Calu3 (cell line): ENCODE data around the gene FAF2. TPM values are rescaled to one million over a fixed set of nuclear protein-coding genes. Genes with fewer than 3 reads are reported as not detected.

ENCODE experiments used
- BruUV-seq: library from RNA; stranded (reverse); fragments of 400-500 nt; replicated peaks from 2 replicates; lab custom pipeline; 2021; lab: Mats Ljungman, UMichigan
- CTCF ChIA-PET: fragments of 300-600 bp; sonication (Branson Sonifier 250); formaldehyde crosslinking; loops from one replicate; lab custom pipeline; 2022; ENCODE audit warnings: antibody characterized with exemption; lab: Charles Lee
- DNase-seq: peaks from one replicate; pipeline ENCODE4 v3.0.0; 2022
- H3K27ac Mint-ChIP-seq: one replicate; pipeline ENCODE4 v1.8.0; 2022; ENCODE audit warnings: mixed read lengths; ENCODE audit not compliant: unreplicated experiment
- H3K27me3 Mint-ChIP-seq: one replicate; pipeline ENCODE4 v1.8.0; 2022; ENCODE audit warnings: mixed read lengths; ENCODE audit not compliant: unreplicated experiment
- H3K36me3 Mint-ChIP-seq: one replicate; pipeline ENCODE4 v1.8.0; 2022; ENCODE audit warnings: mild to moderate bottlenecking, moderate library complexity, mixed read lengths; ENCODE audit not compliant: insufficient read depth, unreplicated experiment
- H3K4me1 Mint-ChIP-seq: one replicate; pipeline ENCODE4 v1.8.0; 2022; ENCODE audit warnings: mild to moderate bottlenecking, low read depth, mixed read lengths; ENCODE audit not compliant: unreplicated experiment
- H3K4me3 Mint-ChIP-seq: one replicate; pipeline ENCODE4 v1.8.0; 2022; ENCODE audit warnings: mild to moderate bottlenecking, low read depth, moderate library complexity, mixed read lengths; ENCODE audit not compliant: unreplicated experiment
- H3K9me3 Mint-ChIP-seq: one replicate; pipeline ENCODE4 v1.8.0; 2022; ENCODE audit warnings: low read depth, mixed read lengths; ENCODE audit not compliant: unreplicated experiment
- intact Hi-C: fragments of 100-400 bp; cut with micrococcal nuclease; formaldehyde crosslinking; loops from one replicate; pipeline ENCODE4 v1.10.0; 2022; ENCODE audit not compliant: unreplicated experiment
- total RNA-seq: library from RNA; stranded (reverse); gene quantifications from 2 replicates; pipeline ENCODE4 v1.2.3, GENCODE V29; 2022
- TF ChIP-seq, protein P1 (sequence below): fragments of 200-600 bp; IDR thresholded peaks from one replicate; pipeline ENCODE4 v1.8.0; 2022; ENCODE audit warnings: antibody characterized with exemption; ENCODE audit not compliant: unreplicated experiment

Gene FAF2
- total RNA-seq, 1 experiment from 2014 or later = 73.6 TPM

DNA sequence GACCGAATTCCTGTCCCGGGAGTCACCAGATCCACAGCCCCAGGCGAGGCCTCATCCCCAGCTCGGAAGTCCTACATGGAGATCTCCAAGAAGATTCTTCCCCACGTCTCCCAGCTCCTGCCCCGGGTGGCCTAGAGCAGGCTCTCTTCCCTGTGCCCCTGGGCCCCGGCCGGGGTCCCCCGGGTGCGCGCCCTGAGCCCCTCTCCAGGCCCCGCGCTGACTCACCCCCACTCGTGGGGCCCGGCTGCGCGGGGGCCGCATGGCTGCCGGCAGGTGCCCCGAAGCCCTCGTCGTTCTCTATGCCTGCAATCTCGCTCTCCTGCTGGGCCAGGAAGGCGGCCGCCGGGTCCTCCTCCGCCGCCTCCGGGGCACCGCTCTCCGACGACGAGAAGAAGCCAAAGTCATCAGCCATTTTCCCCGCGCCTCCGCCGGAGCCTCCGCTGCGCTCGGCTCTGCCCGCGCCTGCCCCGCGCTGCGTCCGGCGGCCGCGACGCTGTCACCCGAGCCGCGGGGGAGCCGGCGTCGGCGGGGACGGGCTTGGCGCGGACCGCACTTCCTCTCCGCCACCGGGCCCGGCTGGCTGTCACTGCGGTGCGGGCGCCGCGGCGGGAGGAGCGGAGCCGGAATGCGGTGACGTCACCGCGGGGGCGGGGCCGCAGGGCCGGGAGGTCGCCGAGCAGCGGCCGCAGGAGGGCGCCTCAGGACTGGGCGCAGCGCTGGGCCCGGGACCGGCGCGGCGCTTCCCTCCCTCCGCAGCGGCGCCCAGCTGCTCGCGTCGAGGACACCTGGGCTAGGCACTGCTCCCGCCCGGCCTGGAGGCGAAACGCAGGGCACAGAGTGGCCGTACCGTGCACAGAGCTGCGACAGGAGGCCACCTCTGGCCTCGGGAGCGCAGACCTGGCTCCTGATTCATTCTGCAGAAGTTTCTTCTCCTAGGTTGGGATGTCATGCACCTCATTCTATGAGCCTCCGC lies 31.9 kb upstream of the FAF2 start, which contains the start of gene CLTB:
CLTB (minus strand) TSS at position 588 of the 973 bp plus-strand sequence; CDS start at position 412, 176 bp downstream.
- peak within 1 kb of the TSS; percentile 79 for H3K4me3 Mint-ChIP-seq
- H3K4me1 Mint-ChIP-seq = peaks cover 51% of the 10 kb centered on the region
- BruUV-seq = no TSS peak
- peak; percentile 94 for DNase-seq
- H3K27ac Mint-ChIP-seq = peak within 1 kb of the TSS; percentile 78
- TF ChIP-seq, protein P1, sequence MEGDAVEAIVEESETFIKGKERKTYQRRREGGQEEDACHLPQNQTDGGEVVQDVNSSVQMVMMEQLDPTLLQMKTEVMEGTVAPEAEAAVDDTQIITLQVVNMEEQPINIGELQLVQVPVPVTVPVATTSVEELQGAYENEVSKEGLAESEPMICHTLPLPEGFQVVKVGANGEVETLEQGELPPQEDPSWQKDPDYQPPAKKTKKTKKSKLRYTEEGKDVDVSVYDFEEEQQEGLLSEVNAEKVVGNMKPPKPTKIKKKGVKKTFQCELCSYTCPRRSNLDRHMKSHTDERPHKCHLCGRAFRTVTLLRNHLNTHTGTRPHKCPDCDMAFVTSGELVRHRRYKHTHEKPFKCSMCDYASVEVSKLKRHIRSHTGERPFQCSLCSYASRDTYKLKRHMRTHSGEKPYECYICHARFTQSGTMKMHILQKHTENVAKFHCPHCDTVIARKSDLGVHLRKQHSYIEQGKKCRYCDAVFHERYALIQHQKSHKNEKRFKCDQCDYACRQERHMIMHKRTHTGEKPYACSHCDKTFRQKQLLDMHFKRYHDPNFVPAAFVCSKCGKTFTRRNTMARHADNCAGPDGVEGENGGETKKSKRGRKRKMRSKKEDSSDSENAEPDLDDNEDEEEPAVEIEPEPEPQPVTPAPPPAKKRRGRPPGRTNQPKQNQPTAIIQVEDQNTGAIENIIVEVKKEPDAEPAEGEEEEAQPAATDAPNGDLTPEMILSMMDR = peak; percentile 73
- no peaks in the 10 kb centered on the region for H3K27me3 Mint-ChIP-seq
- intact Hi-C loops = loop anchor here (2.0 to 10.0 kb wide), 3 partner anchors 33 to 199 kb away; partner anchors contain the start of genes FAF2, GPRIN1 and RNF44
- H3K9me3 Mint-ChIP-seq = peaks cover 4% of the 10 kb centered on the region
- CTCF ChIA-PET = interaction anchor here (0.6 to 3.6 kb wide), 6 partner anchors 12 to 87 kb away, joined by 3 to 31 read pairs (median 3); partner anchors contain the start of gene FAF2
- H3K36me3 Mint-ChIP-seq = peaks cover 30% of the 10 kb centered on the region

DNA sequence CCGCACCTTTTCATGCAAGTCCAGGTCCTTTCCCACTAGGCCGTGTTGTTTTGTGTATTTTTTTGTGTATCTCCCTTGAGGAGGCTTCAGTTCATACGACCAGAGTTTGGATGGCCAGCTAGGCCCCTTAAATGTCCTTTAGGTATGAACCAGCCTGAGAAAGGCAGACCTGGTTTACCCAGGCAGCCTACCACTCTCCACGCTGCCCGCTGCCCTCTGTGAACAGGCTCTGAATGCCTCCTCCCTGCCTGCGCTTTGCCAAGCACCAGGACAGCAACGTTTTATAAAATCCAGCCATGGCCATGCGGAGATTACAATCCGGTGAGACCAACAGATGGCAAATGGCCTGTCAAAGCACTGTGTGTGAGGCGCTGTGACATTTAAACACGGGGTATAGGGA lies 31.2 kb upstream of the FAF2 start:
- TF ChIP-seq, protein P1 = no peak
- no TSS peak for BruUV-seq
- Mint-ChIP-seq H3K4me1 (peaks cover 44% of the 10 kb centered on the region), H3K27ac (peak overlapping the region; percentile 78), H3K27me3 (no peaks in the 10 kb centered on the region), H3K9me3 (peaks cover 4% of the 10 kb centered on the region), H3K36me3 (peaks cover 26% of the 10 kb centered on the region), H3K4me3 (peak overlapping the region; percentile 79)
- no peak for DNase-seq
- intact Hi-C loops = loop anchor here (2.0 to 10.0 kb wide), 3 partner anchors 32 to 198 kb away; partner anchors contain the start of genes FAF2, GPRIN1 and RNF44
- CTCF ChIA-PET = interaction anchor here (0.7 to 3.6 kb wide), 4 partner anchors 12 to 70 kb away, joined by 3 to 31 read pairs (median 3); partner anchors contain the start of gene FAF2

DNA sequence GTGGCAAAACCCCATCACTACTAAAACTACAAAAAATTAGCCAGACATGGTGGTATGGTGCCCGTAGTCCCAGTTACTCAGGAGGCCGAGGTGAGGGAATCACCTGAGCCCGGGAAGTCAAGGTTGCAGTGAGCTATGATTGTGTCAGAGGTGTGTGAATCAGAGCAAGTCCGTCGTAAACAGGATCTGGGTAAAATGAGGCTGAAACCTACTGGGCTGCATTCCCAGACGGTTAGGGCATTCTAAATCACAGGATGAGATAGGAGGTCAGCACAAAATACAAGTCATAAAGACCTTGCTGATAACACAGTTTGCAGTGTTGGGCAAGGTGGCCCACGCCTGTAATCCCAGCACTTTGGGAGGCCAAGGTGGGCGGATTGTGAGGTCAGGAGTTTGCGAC lies 29.9 kb upstream of the FAF2 start:
- no TSS peak for BruUV-seq
- DNase-seq = peak; percentile 66
- Mint-ChIP-seq H3K4me1 (peaks cover 38% of the 10 kb centered on the region), H3K27me3 (no peaks in the 10 kb centered on the region), H3K4me3 (no peak overlapping the region), H3K36me3 (peaks cover 22% of the 10 kb centered on the region), H3K27ac (no peak overlapping the region), H3K9me3 (peaks cover 4% of the 10 kb centered on the region)
- CTCF ChIA-PET = interaction anchor here (0.6 to 3.6 kb wide), 5 partner anchors 30 to 684 kb away, joined by 3 to 31 read pairs (median 4); partner anchors contain the start of genes FAF2, RNF44 and TSPAN17
- TF ChIP-seq, protein P1 = no peak
- intact Hi-C loops = loop anchor here (5.0 to 10.0 kb wide), 2 partner anchors 119 to 197 kb away; partner anchors contain the start of genes GPRIN1 and RNF44

DNA sequence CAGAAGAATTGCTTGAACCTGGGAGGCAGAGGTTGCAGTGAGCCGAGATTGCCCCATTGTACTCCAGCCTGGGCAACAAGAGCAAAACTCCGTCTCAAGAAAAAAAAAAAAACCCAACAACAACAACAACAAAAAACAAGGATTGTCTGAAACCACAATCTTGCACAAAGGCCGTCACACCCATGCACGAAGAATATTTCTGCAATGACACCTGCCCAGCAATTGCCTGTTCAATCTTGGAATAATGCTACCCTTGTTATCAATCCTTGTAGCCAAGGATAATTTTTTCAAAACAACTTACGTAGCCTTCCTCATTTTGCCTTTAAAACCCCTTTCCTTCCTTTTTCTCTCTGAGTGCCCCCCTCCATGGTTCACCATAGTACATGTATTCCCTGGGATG lies 28.1 kb upstream of the FAF2 start:
- peaks cover 38% of the 10 kb centered on the region for H3K4me1 Mint-ChIP-seq
- H3K36me3 Mint-ChIP-seq = peaks cover 20% of the 10 kb centered on the region
- H3K27ac Mint-ChIP-seq = no peak overlapping the region
- intact Hi-C loops = no loop called here
- DNase-seq = no peak
- H3K27me3 Mint-ChIP-seq = no peaks in the 10 kb centered on the region
- CTCF ChIA-PET = no interaction called here
- TF ChIP-seq, protein P1 = no peak
- no peak overlapping the region for H3K4me3 Mint-ChIP-seq
- peaks cover 4% of the 10 kb centered on the region for H3K9me3 Mint-ChIP-seq
- BruUV-seq = no TSS peak
